DMS114 treated with DMSO at 0.1 percent for 48 hours (cell line): Measurements from ENCODE around the gene SIK3.

Experiments
- DNase-seq: peaks from one replicate; lab custom pipeline; 2025; ENCODE audit not compliant: unreplicated experiment; lab: John Stamatoyannopoulos, UW

SIK3 gene

DNA sequence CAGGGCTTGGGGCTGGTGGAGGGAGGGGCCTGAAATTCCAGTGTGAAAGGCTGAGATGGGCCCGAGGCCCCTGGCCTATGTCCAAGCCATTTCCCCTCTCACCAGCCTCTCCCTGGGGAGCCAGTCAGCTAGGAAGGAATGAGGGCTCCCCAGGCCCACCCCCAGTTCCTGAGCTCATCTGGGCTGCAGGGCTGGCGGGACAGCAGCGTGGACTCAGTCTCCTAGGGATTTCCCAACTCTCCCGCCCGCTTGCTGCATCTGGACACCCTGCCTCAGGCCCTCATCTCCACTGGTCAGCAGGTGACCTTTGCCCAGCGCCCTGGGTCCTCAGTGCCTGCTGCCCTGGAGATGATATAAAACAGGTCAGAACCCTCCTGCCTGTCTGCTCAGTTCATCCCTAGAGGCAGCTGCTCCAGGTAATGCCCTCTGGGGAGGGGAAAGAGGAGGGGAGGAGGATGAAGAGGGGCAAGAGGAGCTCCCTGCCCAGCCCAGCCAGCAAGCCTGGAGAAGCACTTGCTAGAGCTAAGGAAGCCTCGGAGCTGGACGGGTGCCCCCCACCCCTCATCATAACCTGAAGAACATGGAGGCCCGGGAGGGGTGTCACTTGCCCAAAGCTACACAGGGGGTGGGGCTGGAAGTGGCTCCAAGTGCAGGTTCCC lies 268.6 kb downstream of the SIK3 start, which contains the start of gene APOC3:
Gene APOC3 (plus strand): TSS at position 383 of the 659 bp plus-strand sequence. CDS start 676 bp downstream, outside the sequence.
- no peak for DNase-seq

DNA sequence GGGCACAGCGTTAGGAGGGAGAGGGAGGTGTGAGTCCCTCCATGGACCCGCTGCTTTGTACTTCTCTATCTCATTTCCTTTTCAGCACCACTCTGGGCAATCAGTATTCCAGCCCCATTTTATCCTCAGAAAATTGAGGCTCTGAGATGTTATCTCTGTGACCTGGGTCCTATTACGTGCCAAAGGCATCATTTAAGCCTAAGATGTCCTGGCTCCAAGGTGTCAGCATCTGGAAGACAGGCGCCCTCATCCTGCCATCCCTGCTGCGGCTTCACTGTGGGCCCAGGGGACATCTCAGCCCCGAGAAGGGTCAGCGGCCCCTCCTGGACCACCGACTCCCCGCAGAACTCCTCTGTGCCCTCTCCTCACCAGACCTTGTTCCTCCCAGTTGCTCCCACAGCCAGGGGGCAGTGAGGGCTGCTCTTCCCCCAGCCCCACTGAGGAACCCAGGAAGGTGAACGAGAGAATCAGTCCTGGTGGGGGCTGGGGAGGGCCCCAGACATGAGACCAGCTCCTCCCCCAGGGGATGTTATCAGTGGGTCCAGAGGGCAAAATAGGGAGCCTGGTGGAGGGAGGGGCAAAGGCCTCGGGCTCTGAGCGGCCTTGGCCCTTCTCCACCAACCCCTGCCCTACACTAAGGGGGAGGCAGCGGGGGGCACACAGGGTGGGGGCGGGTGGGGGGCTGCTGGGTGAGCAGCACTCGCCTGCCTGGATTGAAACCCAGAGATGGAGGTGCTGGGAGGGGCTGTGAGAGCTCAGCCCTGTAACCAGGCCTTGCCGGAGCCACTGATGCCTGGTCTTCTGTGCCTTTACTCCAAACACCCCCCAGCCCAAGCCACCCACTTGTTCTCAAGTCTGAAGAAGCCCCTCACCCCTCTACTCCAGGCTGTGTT lies 269.4 kb downstream of the SIK3 start:
- DNase-seq, result no peak

DNA sequence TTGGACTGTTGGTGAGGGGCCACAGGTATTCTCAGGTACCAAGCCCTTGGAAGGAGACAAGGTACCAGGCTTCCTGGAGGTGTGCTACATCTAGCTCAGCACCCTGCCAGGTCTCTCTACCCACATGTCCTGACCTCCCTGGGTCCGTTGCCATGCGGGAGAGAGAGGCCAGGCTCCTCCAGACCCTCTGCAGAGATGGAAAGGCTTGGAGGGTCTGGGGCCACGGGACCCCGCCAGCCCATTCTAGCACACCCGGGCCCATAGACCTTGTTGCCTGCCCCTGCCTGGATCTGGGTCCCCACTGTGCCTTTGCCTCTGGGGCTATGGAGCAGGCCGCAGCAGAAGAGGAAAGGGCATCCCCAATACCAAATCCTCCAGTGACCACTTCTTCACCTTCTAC lies 270.8 kb downstream of the SIK3 start:
- no peak for DNase-seq

DNA sequence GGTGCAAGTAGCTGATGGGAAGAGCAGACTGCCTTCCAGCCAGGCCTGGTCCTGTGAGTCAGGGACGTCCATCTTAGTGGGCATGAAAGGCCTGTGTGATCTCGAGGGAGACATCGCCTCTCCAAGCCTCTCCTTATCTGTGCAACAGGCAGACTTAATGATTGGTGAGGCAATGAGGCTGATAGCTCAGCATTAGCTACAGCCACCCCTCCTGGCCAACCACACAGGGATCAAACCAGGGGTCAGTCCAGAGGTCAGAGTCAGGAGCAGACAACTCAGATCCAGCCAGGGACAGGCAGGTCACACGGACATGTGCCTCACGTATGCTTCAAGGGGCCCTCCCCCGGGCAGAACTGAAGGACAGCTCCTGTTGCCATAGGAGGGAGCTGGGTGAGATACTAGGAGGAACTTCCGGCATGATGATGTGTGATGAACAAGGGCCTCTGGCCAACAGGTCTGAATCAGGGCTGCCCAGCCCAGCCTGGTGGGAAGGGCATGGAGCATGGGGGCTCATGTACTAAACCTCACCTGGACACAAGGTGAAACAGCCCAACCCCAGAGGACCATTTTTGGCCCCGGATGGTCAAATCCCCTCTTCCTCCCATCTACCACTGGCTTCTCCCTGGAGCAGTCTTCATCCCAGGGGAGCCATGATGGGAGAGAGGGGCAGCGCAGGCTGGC lies 271.3 kb downstream of the SIK3 start:
- no peak for DNase-seq

DNA sequence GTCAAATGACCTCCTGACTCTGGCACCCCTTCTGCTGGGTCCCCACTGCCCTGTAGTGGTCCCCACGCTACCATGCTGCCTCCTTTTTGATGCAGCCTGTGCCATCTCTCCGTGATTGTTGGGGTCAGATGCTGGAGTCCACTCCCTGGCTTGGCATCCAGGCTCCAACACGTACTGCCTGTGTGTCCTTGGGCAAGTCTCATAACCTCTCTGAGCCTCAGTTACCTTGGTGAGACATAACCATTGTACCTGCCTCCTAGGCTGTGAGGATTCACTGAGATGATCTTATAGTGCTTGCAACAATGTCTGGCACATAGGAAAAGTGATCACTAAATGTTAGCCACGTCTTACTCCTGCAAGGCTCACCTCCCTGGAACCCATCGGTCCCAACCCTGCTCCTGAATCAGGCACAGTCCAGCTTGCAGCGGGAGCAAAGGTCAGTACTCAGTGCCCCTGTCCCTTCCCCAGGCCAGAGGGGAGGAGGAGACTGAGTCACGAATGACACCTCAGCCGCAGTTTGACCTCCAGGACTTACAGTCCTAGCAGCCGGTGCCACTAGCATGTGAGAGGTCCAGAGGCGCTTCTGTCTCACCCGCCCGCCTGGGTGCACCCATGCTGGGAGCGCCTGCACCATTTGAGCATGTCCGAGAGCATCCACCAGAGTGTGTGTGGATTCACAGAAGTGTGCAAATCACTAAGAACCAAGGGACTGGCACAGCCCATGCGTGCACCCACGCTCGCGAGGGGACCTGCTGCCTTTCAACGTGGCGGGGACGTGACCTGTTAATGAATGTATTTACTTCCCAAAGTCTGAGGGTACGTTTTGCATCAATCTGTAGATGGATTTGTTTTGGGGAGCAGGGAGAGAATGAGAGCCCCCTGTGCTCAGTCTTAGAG lies 272.1 kb downstream of the SIK3 start:
- DNase-seq, result no peak

DNA sequence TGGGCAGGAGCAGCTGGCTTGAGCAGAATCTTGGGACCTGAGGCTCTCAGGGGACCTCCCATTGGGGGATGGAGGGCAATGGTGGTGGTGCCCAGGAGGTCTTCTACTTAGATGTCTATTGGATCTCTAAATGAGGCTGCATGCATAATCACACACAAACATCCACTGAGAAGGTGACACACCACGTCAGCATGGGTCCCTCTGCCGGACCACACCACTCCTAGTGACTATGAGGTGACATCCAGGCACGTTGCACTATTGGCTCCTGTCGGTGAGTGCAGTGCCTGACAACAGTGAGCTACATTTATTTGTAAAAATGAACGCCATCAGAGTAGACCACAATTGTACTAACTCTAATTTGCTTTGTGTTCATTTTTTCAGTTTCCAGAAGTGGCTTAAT lies 272.8 kb downstream of the SIK3 start:
- no peak for DNase-seq

DNA sequence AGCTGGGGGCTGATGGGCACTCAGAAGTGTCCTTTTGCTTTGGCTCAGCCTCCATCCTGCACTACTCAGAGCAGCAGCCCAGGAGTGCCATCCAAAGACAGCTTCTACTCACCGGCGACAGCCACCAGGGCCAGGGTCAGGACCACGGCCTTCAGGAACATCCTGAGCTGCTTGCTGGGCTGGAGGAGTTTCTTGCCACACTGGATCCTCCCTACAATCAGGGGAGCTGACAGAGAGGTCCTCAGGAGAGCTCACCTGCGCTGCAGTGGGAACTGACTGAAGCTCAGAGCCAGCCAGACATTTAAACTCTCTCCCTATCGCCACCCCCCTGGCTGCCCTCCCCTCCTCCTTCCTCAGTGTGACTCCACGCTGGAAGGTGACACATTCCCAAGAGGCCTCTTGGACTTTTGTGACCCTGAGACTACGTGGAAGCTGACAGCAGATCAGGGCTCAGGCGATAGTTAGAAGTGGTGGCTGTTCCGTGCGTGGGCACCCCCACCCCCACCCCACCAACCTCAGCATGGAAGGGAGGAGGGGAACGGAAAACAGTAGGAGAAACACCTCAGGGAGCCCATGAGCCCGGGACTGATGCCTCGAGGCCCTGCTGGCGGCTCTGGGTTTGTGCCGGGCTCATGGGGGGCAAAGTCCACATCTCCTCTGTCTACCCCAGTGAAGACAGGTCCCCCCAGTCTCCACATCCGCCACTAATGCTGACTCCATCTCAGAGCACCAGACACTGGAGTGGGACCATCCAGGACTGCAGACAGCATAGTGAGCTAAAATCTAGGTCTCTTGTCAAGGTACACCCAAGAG lies 275.0 kb downstream of the SIK3 start, which contains the start of gene APOA4:
Gene APOA4 (minus strand): TSS at position 274 of the 813 bp plus-strand sequence. CDS start 113 bp downstream, at position 161.
- no peak for DNase-seq

DNA sequence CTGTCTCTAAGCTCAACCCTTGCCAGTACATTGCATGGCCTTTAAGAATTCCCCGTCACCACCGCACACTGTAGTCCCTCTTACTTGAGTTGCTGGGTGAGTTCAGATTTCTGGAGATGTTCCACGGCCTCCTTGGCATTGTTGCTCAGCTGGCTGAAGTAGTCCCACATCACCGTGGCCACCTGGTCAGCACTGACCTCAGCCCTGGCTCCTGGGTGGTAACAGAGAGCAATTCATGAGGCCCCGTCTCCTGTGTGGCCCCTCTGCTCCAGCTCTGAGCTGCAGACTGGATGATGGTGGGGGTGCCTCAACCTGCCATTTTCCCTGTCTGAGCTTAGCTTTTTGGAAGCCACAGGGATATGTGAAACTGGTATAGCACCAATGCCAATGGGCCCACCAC lies 275.7 kb downstream of the SIK3 start:
- DNase-seq, result no peak

DNA sequence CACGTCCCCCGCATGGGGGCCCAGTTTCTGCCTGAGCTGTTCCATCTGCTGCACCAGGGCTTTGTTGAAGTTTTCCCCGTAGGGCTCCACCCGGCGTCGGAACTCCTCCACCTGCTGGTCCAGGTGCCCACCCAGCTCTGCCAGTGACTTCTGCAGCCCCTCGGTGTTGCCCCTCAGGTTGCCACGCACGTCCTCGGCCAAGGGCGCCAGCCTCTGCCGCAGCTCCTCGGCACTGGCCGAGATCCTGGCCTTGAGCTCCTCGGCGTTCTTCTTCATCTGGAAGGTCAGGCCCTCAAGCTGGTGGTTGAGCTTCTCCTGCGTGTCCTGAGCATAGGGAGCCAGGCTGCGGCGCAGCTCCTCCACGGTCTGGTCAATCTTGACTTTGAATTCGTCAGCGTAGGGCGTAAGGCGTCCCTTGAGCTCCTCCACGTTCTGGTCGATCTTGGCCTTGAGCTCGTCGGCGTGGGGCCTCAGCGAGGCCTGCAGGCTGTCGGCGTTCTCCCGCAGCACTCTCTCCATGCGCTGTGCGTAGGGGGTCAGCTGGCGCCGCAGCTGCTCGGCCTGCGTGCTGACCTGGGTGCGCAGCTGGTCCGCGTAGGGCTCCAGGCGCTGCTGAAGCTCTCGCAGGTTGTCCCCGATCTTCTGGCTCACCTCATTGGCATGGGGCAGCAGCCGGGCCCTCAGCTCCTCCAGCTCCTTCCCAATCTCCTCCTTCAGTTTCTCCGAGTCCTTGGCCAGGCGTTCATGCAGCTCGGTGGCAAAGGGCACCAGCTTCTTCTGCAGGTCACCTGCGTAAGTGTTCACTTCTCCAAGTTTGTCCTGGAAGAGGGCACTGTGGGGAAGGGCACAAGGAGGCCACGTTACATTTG lies 276.9 kb downstream of the SIK3 start:
- DNase-seq, result no peak

DNA sequence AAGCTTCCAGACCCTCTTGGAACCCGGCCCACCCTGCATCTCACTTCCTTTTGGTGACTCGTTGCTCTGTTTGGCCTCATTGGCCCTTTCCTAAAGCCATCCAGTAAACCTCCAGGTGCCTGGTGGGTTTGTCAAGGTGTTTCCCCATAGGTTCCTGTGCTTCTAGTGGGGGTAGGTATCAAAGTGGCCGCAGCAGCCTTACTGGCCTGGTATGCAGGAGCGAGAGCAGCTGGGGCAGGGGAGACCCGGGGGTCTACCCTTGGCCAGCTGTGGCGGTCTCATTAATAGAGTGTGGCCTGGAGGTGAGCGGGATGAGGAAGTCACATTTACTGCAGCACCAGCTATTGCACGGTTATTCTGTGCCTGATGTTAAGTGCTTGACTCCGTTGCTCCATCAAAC lies 279.2 kb downstream of the SIK3 start:
- DNase-seq, result no peak

DNA sequence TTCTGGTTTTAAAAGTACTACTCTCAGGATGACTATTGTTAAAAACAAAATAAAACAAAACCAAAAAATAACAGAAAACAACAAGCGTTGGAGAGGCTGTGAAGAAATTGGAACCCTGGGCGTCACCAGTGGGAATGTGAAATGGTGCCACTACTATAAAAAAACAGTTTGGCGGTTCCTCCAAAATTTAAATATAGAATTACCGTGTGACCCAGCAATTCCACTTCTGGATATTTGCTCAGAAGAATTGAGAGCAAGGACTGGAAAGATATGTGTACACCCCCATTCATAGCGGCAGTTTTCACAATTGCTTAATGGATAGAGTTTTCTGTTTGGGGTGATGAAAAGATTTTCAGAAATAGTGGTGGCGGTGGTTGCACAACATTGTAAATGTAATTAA lies 283.7 kb downstream of the SIK3 start:
- no peak for DNase-seq

DNA sequence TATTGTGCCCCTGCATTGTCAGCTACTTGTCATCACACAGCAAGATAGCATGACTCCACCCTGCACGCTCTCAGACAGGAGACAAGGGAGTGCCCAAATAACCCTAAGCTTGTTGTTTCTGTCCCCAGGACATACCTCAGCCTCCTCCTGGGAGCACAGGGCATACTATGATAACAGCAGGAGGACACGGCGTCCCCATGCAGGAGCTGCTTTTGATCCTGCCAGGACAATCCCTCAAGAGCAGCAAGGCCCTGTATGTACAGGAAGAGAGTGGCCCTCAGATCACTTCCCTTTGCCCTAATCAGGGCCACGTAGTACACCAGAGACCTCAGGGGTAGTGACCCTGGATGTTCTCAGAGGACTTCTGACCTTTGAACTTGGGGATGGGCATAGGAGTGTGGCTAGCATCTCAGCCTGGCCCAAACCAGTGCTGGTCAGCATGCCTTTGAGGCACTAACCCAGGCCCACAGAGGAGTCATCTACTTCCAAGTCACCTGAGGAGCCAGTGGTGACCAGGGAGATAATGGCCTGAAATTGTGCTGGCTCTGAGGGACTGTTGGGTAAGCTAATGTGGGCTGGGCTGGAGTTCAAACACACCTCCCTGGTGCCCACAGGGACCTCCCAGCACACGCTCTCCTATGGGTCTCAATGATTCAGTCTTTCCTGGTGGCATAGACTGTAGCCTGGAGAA lies 284.3 kb downstream of the SIK3 start:
- no peak for DNase-seq

DNA sequence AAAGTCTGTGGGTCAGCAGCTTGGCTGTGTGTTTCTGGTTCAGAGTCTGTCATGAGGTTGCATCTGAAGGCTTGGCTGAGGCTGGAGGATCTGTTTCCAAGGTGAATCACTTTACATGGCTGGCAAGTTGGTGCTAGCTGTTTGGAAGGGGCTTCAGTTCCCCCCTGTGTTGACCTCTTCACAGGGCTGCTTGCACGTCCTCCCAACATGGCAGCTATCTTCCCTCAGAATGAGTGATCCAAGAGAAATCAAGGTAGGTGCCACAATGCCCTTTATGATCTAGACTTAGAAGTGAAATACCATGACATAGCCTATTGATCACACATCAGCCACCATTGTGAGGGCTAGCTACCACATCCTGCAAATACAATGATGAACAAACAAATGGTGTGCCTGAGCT lies 285.1 kb downstream of the SIK3 start:
- no peak for DNase-seq

DNA sequence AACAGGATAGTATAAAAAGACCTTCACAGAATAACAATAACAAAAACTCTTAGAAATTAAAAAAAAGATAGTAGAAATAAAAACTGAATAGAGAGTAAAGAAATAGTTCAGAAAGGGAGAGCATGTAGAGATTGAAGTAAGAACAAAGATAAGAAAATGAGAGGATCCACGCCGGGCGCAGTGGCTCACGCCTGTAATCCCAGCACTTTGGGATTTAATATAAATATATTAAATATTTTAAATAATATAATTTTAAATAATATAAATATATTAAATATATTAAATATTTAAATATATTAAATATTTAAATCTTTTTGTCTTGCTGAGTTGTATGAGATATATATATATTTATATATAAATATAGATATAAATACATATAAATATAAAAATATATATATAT lies 286.1 kb downstream of the SIK3 start:
- no peak for DNase-seq

DNA sequence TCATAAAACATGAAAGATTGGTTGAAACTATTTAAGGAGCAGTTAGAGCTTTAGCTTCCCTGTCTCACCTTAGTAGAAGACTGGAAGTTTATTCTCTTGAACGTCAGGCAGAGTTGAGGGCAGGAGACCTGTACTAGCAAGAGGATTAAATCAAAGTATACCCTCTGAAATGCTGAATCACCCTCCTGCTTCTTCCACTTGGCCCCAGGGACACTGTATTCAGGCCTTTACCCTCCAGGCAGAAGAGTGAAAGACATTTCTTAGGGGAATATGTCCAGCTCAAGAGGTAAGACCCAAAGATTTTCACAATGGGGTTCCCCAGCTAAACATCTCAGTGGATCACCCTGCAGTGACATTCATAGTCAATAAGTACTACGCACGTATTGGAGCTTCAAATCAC lies 287.0 kb downstream of the SIK3 start:
- DNase-seq, result no peak

DNA sequence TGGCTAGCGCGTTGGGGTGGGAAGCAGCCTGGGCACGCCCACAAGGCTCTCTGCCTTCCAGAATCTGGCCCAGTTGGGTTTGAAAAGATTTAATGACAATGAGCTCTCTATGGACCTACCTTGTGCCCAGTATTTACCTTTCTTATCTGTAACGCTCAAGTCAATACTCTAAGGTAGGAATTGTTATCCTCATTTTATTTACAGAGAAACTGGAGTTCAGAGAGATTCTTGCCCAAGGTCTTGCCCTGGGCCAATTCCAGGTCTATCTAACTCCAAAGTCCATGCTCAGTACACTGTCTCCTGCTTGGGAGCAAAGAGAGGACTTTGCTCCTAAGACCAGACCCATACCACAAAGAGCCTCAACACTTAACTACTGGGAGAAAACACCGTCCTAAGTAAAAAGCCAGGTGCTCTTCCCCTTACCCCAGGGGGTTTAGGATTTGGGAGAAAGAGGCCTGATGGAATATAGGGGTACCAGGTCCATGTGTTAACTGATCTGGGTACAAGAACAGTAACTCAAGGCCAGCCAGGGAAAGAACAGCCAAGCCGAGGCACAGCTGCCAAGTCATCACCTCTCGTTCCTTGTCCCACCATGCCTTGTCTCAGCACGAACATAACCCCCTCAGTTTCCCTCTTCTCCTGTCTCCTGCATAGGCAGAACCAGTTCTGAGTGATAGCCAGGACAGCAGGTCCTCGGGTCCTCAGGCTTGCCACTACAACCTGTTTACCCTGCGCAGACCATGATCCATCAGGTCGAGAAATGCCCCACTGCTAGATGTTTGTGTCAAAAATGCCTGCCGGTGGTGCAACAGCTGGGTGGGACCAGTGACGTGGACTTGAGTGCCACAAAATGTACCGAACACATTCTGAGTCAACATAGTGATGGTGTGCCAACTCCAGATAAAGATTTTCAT lies 289.7 kb downstream of the SIK3 start:
- DNase-seq, result no peak

DNA sequence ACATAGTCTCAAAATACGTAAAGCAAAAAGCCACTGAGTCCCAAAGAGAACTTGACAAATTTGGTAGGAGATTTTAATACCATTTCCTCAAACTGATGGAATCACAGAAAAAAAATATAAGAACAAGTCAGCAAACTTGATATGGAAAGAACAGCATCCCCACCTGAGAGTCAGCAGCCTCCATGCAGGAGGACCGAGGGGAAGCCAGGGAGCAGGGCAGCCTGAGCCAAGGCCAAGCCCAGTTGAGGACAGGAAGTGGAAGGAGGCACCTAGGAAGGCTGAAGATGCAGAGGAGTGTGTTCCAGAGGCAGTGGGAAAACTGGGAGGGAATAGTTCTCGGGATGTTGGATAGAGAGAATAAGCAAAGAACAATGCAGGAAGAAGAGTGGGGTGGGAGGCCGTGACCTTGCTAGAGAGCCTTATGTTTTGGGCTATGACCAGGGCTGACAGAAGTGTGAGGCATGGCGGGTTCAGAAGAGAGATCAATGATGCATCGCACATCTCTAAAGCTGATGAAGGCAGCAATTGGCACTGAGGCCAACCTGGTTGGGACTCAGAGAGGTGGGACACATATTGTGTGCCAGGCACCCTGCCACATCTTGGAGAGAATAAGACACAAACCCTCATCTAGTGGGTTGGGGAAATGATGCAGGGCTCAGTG lies 290.5 kb downstream of the SIK3 start:
- no peak for DNase-seq
